AG20443 (cell line): Measurements from ENCODE around the gene DHDDS.
A peak's percentile ranks its signal among the peaks of the same experiment; 100 is the strongest.
"Not testable (repeated sequence)": the region's sequence is repeated elsewhere in the genome, so short reads cannot be mapped to it uniquely, and the experiment has no call there.

Source experiments
- DNase-seq: peaks from one replicate; pipeline ENCODE4 v3.0.0; 2012; ENCODE audit warnings: low spot score, mixed read lengths

DHDDS gene

GRCh38 chr1:26475989-26476388, 43.9 kb downstream of the DHDDS start:
- no peak for DNase-seq

GRCh38 chr1:26476958-26477357, 44.8 kb downstream of the DHDDS start:
- DNase-seq, result no peak

- DNase-seq, result no peak
Observed at GRCh38 chr1:26477446-26478152, 45.5 kb downstream of the DHDDS start.

GRCh38 chr1:26478159-26478558, 46.0 kb downstream of the DHDDS start:
- DNase-seq, result no peak

GRCh38 chr1:26478988-26479387, 46.9 kb downstream of the DHDDS start:
- no peak for DNase-seq

GRCh38 chr1:26482921-26483320, 50.8 kb downstream of the DHDDS start:
- DNase-seq, result peak; percentile 26

- peak; percentile 42 for DNase-seq
Observed at GRCh38 chr1:26483980-26484379, 51.9 kb downstream of the DHDDS start.

GRCh38 chr1:26490155-26490554, 58.0 kb downstream of the DHDDS start:
- no peak for DNase-seq

GRCh38 chr1:26493267-26493666, 61.1 kb downstream of the DHDDS start:
- DNase-seq, result no peak

- DNase-seq, result no peak
Observed at GRCh38 chr1:26493938-26494337, 61.8 kb downstream of the DHDDS start.

GRCh38 chr1:26496861-26497260, 64.7 kb downstream of the DHDDS start:
- DNase-seq, result no peak

- no peak for DNase-seq
Observed at GRCh38 chr1:26498894-26499293, 66.8 kb downstream of the DHDDS start.

- DNase-seq, result peak; percentile 96
Observed at GRCh38 chr1:26500488-26501175, 68.5 kb downstream of the DHDDS start.

GRCh38 chr1:26510711-26511110, 78.6 kb downstream of the DHDDS start:
- DNase-seq, result not testable (repeated sequence)

- DNase-seq, result not testable (repeated sequence)
Observed at GRCh38 chr1:26515836-26516235, 83.7 kb downstream of the DHDDS start.

- DNase-seq, result no peak
Observed at GRCh38 chr1:26516987-26517765, 85.1 kb downstream of the DHDDS start.

- DNase-seq, result no peak
Observed at GRCh38 chr1:26517766-26518049, 85.6 kb downstream of the DHDDS start.

GRCh38 chr1:26518355-26518754, 86.2 kb downstream of the DHDDS start:
- DNase-seq, result no peak

- DNase-seq, result no peak
Observed at GRCh38 chr1:26520339-26520738, 88.2 kb downstream of the DHDDS start.
